GM19025 (cell line): ENCODE measurements around the gene PEX26.
"Not testable (repeated sequence)": the region's sequence is repeated elsewhere in the genome, so short reads cannot be mapped to it uniquely, and the experiment has no call there.

ENCODE experiments used
- ATAC-seq: cut with Tn5 transposase; IDR thresholded peaks from one replicate; pipeline ENCODE4 v1.9.1; 2021; ENCODE audit warnings: mild to moderate bottlenecking, low read depth, moderate library complexity; ENCODE audit not compliant: unreplicated experiment

The PEX26 gene

GRCh38 chr22:18077639-18078328 lies at the start of gene PEX26:
Gene PEX26, plus strand, starts transcription at chr22:18077990. Its CDS starts 387 bp downstream, at chr22:18078377.
- ATAC-seq, result peak; percentile 92

- ATAC-seq, result no peak
Measured at GRCh38 chr22:18028817-18029527, 48.8 kb upstream of the PEX26 start.

DNA sequence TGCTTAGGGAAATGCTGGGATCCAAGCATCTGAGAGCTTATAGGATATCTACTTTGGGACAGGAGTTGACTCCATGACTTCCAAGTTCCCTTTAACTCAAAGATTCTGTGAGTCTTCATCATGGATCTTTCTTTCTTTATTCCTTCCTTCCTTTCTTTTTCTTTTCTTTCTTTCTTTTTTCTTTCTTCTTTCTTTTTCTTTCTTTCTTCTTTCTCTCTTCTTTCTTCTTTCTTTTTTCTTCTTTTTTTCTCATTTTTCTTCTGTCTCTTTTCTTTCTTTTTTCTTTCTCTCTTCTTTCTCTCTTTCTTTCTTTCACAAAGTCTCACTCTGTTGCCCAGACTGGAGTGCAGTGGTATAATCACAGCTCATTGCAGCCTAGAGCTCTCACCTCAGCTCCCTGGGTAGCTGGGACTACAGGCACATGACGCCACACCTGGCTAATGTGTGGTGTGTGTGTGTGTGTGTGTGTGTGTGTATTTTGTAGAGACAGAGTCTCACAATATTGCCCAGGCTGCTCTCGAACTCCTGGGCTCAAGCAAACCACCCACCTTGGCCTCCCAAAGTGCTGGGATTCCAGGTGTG lies 48.0 kb upstream of the PEX26 start:
- no peak for ATAC-seq

DNA sequence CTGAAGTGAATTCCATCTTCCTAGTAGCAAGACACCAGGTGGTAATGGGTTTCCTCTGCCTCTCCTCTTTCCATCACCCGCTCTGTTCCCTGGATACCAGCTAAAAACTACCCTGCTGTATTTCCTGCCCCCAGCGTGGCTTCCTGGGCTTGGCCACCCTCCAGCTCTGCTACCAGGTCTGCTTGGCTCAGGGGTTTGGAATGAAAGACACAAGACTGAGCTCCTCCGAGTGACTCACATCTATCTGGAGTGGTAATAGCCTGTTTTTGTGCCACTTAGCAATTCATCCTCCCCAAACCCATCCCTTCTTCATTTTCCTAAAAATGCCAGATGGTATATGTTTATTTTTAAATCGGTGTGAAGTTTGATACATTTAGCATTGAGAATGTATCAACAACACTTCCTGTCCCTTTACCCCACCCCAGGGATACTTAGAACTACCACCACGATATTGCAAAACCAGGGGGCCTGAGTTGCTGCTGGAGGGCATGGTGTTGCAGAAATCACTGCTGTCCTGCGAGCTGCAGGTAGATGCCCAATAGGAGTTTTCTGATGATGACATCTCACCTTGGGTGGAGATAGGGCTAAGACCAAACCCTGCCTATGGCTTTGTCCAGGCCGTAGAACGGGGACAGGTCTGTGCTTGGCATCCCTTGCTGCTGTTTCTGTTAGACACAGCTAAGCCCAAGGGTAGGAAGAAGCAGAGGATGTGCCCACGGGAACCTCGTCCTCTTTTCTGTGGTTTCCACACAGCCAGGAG lies 45.9 kb upstream of the PEX26 start:
- ATAC-seq, result no peak

GRCh38 chr22:18032455-18033101 lies 45.2 kb upstream of the PEX26 start:
- no peak for ATAC-seq

DNA sequence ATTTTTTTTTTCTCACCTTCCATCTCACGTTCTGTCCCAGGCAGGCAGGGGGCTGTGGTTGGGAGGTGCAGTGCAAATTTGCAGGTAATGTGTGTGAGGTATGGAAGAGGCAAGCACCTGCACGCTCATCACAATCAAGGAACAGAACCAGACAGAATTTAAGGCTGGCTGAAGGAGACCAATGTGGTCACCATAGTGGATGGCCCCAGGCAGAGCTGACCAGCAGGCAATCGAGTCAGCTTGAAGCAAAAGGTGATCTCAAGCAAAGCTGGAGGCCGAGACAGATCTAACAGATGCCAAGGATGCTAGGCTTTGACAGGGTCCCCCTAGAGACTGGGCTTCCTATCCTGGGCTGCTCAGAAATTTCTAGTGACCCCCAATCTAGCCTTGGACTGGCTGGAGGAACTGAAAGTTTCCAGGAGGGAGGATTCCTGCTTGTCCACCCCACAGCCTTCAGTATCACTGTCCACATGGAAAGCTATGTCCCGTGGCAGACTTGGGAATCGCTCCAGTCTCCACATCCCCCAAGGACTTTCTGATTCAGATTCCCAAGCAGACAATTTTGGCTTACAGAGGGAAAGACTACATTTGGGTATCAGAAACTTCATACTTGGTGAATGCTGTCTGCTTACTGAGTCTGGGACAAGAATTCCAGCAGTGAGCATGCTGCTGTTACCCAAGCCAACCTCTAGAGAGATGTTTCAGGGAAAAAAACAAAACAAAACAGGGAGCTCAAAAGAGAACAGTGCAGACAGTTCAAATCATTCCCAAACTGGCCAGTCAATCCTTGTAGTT lies 44.4 kb upstream of the PEX26 start:
- no peak for ATAC-seq

GRCh38 chr22:18034076-18034475 lies 43.7 kb upstream of the PEX26 start:
- ATAC-seq, result no peak

- ATAC-seq, result no peak
Measured at GRCh38 chr22:18035751-18036150, 42.0 kb upstream of the PEX26 start.

GRCh38 chr22:18040898-18041297 lies 36.9 kb upstream of the PEX26 start:
- ATAC-seq, result not testable (repeated sequence)

DNA sequence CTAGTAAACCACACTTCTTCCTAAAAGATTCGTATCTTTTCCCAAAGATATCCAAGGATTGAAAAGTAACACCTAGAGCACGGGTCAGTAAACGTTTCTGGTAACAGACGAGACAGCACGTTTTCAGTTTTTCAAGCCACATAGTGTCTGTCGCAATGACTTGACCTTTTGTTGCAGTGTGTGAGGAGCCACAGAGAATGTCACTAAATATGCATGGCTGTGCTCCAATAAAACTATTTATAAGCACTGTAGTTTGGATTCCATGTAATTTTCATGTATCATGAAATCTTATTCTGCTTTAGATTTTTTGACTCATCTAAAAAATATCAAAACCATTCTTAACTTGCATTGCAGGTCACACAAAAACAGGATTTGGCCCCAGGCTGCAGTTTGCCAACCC lies 35.1 kb upstream of the PEX26 start:
- ATAC-seq, result no peak

DNA sequence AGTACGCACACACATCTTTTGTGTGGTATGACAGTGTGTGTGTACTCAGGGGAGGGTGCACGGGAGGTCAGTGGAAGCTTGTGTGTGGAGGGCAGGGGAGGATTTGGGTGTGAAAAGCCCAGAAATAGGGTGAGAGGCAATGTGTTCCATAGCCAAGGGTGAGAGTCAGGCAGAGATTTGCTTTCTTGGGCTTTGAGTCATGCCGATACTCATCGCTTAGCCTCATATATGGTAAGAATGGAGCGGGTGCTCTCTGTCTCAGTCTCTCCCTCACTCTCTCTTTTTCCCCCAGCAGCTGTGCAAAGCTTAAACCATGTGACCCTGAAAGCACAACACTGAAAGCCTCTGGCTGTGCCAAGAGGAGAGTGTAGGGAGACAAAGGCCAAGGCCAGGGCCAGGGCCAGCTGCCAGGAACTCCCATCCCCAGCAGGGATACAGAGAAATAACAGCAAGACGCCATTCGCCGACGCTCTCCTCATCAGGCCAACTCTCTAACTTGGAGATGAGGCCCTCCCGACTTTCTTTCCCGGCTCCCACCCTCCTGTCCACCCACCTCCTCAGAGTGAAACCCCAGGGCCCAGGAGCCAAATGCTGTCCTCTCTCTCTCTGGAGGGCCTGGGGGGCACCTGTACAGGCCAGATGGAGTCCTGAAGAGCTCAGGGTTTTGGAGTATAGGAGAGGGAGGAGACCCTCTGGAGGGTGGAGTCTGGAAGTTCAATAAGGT lies 33.1 kb upstream of the PEX26 start:
- no peak for ATAC-seq

- no peak for ATAC-seq
Measured at GRCh38 chr22:18045794-18046193, 32.0 kb upstream of the PEX26 start.

DNA sequence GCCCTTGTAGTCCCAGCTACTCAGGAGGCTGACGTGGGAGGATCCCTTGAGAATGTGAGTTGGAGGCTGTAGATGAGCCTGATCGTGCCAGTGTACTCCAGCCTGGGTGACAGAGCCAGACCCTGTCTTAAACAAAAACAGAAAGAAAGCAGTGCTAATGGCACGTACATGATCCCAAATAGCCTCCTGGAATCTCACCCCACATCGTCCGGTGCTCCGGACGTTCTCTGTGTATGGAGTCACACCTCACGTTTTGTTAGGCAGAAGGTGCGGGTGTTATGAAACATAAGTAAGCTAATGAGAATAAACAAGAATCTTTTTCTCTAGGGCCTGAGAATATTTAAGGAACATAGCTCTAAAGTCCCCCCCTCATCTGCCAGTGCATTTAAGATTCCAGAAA lies 29.7 kb upstream of the PEX26 start:
- ATAC-seq, result no peak

DNA sequence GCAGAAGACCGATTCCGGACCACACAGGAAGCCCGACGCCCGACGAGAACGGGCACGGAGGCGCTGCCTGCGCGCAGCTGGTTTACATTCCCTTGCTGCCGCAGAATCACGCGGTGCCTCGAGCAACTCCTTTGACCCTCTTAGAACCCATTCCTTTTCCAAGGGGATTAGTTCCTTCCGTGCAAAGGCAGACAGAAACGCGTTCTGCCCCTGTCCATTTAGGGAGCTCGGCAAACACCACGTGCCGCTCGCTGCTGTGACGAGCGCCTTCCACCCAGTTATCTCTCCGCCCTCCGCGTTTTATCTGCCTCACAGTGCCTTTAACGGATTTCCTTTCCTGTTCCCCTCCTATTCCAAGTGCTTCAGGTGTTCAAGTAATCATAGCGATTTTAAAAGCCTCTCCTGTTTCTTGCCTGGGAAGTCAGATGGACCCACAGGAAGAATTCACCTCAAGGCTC lies 29.3 kb upstream of the PEX26 start:
- ATAC-seq, result no peak

DNA sequence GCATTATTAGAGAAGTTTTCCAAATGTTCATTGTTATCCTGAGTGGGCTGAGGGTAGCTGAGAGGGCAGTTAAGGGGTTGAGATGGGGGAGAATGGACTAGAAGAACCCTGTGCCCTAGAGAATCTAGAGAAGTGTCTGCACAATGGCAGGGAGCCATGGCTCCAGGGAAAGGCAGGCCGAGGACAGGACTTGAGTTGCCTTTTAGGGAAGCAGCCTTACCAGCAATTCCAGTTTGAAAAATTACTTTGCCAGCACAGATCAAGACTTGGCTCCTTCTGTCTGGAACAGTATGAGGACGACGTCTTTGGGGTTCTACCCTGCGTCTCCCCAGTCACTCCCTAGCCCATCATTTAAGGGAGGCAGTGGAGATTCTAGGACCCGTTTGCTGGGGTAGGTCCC lies 27.7 kb upstream of the PEX26 start:
- no peak for ATAC-seq

DNA sequence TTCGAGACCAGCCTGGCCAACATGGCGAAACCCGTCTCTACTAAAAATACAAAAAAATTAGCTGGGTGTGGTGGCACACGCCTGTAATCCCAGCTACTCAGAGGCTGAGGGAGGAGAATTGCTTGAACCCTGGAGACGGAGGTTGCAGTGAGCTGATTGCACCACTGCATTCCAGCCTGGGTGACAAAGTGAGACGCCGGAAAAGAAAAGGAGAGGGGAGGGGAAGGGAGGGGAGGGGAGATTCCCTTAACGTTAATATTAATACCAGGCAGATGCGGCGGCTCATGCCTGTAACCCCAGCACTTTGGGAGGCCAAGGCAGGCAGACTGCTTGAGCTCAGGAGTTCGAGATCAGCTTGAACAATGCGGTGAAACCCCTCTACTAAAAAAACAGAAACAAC lies 26.7 kb upstream of the PEX26 start:
- not testable (repeated sequence) for ATAC-seq

DNA sequence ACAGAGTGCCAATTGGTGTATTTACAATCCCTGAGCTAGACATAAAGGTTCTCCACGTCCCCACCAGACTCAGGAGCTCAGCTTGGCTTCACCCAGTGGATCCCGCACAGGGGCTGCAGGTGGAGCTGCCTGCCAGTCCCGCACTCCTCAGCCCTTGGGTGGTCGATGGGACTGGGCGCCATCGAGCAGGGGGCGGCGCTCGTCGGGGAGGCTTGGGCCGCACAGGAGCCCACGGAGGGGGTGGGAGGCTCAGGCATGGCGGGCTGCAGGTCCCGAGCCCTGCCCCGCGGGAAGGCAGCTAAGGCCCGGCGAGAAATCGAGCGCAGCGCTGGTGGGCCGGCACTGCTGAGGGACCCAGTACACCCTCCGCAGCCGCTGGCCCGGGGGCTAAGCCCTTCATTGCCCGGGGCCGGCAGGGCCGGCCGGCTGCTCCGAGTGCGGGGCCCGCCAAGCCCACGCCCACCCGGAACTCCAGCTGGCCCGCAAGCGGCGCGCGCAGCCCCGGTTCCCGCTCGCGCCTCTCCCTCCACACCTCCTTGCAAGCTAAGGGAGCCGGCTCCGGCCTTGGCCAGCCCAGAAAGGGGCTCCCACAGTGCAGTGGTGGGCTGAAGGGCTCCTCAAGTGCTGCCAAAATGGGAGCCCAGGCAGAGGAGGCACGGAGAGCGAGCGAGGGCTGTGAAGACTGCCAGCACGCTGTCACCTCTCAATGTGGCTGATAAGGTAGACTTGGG lies 24.4 kb upstream of the PEX26 start:
- not testable (repeated sequence) for ATAC-seq

GRCh38 chr22:18055619-18056160 lies 22.1 kb upstream of the PEX26 start:
- no peak for ATAC-seq
